Left lung (tissue), 10 donors: ENCODE measurements around the gene AKAP12. TPM values are rescaled to one million over a fixed set of nuclear protein-coding genes. Genes with fewer than 3 reads are reported as not detected.
A peak's percentile ranks its signal among the peaks of the same experiment; 100 is the strongest.

ENCODE experiments used
- ATAC-seq: fragments of 200-7000 bp; cut with Tn5 transposase; one replicate; pipeline ENCODE4 v1.9.1; 2020; ENCODE audit warnings: moderate library complexity
- DNase-seq, 4 donors: peaks; one replicate each; pipeline ENCODE4 v3.0.0-alpha.2; 2013 to 2020
- H3K27ac ChIP-seq, 2 donors: fragments of 200-600 bp; sonication (generic) in 1 of 2; one replicate each; pipeline versions ENCODE4 v1.5.0 to v1.8.0; 2020 to 2021
- H3K27me3 ChIP-seq, 2 donors: fragments of 200-600 bp; sonication (generic) in 1 of 2; one replicate each; pipeline versions ENCODE4 v1.5.0 to v1.8.0; 2020 to 2021
- H3K36me3 ChIP-seq, 2 donors: fragments of 200-600 bp; sonication (generic) in 1 of 2; one replicate each; pipeline versions ENCODE4 v1.5.0 to v1.8.0; 2020 to 2021
- H3K4me1 ChIP-seq, 2 donors: fragments of 200-600 bp; one replicate each; pipeline ENCODE4 v1.8.0; 2021
- H3K4me3 ChIP-seq, 2 donors: fragments of 200-600 bp; sonication (generic) in 1 of 2; one replicate each; pipeline versions ENCODE4 v1.5.0 to v1.8.0; 2020 to 2021; ENCODE audit warnings: mild to moderate bottlenecking in 1 of 2
- H3K9me3 ChIP-seq, 2 donors: fragments of 200-600 bp; sonication (generic) in 1 of 2; one replicate each; pipeline versions ENCODE4 v1.5.0 to v1.8.0; 2020 to 2021
- CTCF ChIP-seq, 2 donors: fragments of 200-600 bp; sonication (generic) in 1 of 2; IDR thresholded peaks; one replicate each; pipeline versions ENCODE4 v1.5.0 to v1.8.0; 2021; ENCODE audit warnings: antibody characterized with exemption in 2 of 2
- intact Hi-C, 2 donors: fragments of 100-400 bp; cut with DNase I; formaldehyde crosslinking; loops; one replicate each; pipeline versions ENCODE4 v1.11.2 to v1.14.2; 2022
- polyA plus RNA-seq, 6 donors: library from polyadenylated mRNA; unstranded; fragments of 120-200 nt; gene quantifications; one replicate each; pipeline ENCODE4 v1.2.1, GENCODE V29; 2013; ENCODE audit not compliant: insufficient read length in 6 of 6
- total RNA-seq, 2 donors: library from RNA; stranded (reverse); fragmentation: NEBNext Ultra II Directional; extraction: Animal tissue kit (Norgen Biotek cat#: 25700); gene quantifications; one replicate each; pipeline ENCODE4 v1.2.1, GENCODE V29; 2021
- donor health status: DM: no; HTN: yes; CAD: no.
- donor health status: DM: no; HTN: no; CAD: no.

AKAP12 gene
- total and polyA plus RNA-seq, 8 donors, result 28.9 to 125 (median 98.7) TPM

GRCh38 chr6:151275121-151275520 lies 35.4 kb downstream of the AKAP12 start:
- Histone ChIP-seq H3K9me3 (no peaks in the 10 kb centered on the region), H3K4me1 (no peaks in the 10 kb centered on the region), H3K27ac (no peak overlapping the region), H3K36me3 (no peaks in the 10 kb centered on the region), H3K4me3 (no peak overlapping the region), H3K27me3 (no peaks in the 10 kb centered on the region)
- intact Hi-C loops, result no loop called here
- ATAC-seq (no peak), DNase-seq (no peak)
- no peak for TF ChIP-seq CTCF (IDR thresholded peaks at IDR 0.05)

GRCh38 chr6:151275566-151275965 lies 35.8 kb downstream of the AKAP12 start:
- intact Hi-C loops, result no loop called here
- Histone ChIP-seq H3K9me3 (no peaks in the 10 kb centered on the region), H3K4me1 (no peaks in the 10 kb centered on the region), H3K36me3 (no peaks in the 10 kb centered on the region), H3K4me3 (no peak overlapping the region), H3K27ac (no peak overlapping the region), H3K27me3 (no peaks in the 10 kb centered on the region)
- no peak for ATAC-seq
- no peak for DNase-seq
- TF ChIP-seq CTCF (IDR thresholded peaks at IDR 0.05), result no peak

GRCh38 chr6:151276112-151276740 lies 36.5 kb downstream of the AKAP12 start:
- Histone ChIP-seq H3K36me3 (no peaks in the 10 kb centered on the region), H3K27ac (no peak overlapping the region), H3K9me3 (no peaks in the 10 kb centered on the region), H3K27me3 (no peaks in the 10 kb centered on the region), H3K4me1 (no peaks in the 10 kb centered on the region), H3K4me3 (no peak overlapping the region)
- intact Hi-C loops, result no loop called here
- ATAC-seq (no peak), DNase-seq (no peak)
- no peak for TF ChIP-seq CTCF (IDR thresholded peaks at IDR 0.05)

GRCh38 chr6:151279891-151280290 lies 40.1 kb downstream of the AKAP12 start:
- no peak for DNase-seq
- Histone ChIP-seq H3K27ac (no peak overlapping the region), H3K9me3 (no peaks in the 10 kb centered on the region), H3K27me3 (no peaks in the 10 kb centered on the region), H3K4me1 (peaks cover 0 to 5% of the 10 kb centered on the region in 2 donors), H3K4me3 (no peak overlapping the region), H3K36me3 (no peaks in the 10 kb centered on the region)
- TF ChIP-seq CTCF (IDR thresholded peaks at IDR 0.05), result no peak
- ATAC-seq, result no peak
- intact Hi-C loops, result no loop called here

- no peaks in the 10 kb centered on the region for H3K36me3 ChIP-seq
- TF ChIP-seq CTCF (IDR thresholded peaks at IDR 0.05), result no peak
- ATAC-seq, result no peak
- peaks cover 0 to 5% of the 10 kb centered on the region in 2 donors for H3K4me1 ChIP-seq
- H3K9me3 ChIP-seq, result no peaks in the 10 kb centered on the region
- DNase-seq, result no peak
- intact Hi-C loops, result no loop called here
- H3K27me3 ChIP-seq, result no peaks in the 10 kb centered on the region
- peak overlapping the region in 1 of 2 donors; percentile 28 for H3K27ac ChIP-seq
- H3K4me3 ChIP-seq, result no peak overlapping the region
Measured at GRCh38 chr6:151280859-151281258, 41.1 kb downstream of the AKAP12 start.
